Measurements from ENCODE around the gene REEP5. TPM values are rescaled to one million over a fixed set of nuclear protein-coding genes. Genes with fewer than 3 reads are reported as not detected.
A peak's percentile ranks its signal among the peaks of the same experiment; 100 is the strongest.
"Not testable (repeated sequence)": the region's sequence is repeated elsewhere in the genome, so short reads cannot be mapped to it uniquely, and the experiment has no call there.

REEP5 gene
- total RNA-seq, 1 experiment from 2014 or later: 46.2 TPM

DNA sequence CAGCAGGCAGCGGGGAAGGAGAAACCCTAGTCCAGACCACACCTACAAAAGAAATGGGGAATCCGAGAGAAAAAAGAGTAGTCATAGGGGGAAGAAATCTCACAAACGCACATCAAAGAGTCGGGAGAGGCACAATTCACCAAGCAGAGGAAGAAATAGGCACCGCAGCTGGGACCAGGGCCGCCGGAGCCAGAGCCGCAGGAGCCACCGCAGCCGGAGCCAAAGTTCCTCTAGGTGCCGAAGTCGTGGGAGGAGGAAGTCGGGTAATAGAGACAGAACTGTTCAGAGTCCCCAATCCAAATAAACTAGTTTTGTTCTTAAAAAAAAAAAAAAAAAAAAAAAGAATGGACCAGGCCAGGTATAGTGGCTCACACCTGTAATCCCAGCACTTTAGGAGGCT is 29.3 kb downstream of the REEP5 start:
- Histone ChIP-seq H3K79me1 (ENCODE audit: insufficient read depth, low read depth, low read length, poor library complexity, severe bottlenecking) (no peaks in the 10 kb centered on the region), H3K4me2 (ENCODE audit: insufficient read depth, insufficient read length, low read length) (no peak overlapping the region), H3K23me2 (ENCODE audit: insufficient read length, low read depth, low read length, poor library complexity, severe bottlenecking) (no peaks in the 10 kb centered on the region), H2AFZ (ENCODE audit: low read length) (no peak overlapping the region), H3K56ac (ENCODE audit: insufficient read length, low read depth, low read length) (no peak overlapping the region), H3K23ac (ENCODE audit: insufficient read length, low read depth, low read length) (no peak overlapping the region), H4K5ac (ENCODE audit: insufficient read length, low read depth, low read length) (no peak overlapping the region), H3K14ac (ENCODE audit: insufficient read depth, low read length) (no peak overlapping the region), H2BK15ac (ENCODE audit: low read depth, low read length) (no peak overlapping the region), H2BK120ac (ENCODE audit: low read depth, low read length, poor library complexity, severe bottlenecking) (no peak overlapping the region), H3K9ac (ENCODE audit: extremely low read depth, insufficient read length, low read length) (no peak overlapping the region), H3K79me2 (ENCODE audit: insufficient read depth, low read length) (0 out of 2 replicates have a peak, but pooled peaks cover 2% of the 10 kb centered on the region), H2BK12ac (ENCODE audit: insufficient read length, low read depth, low read length) (no peak overlapping the region), H3T11ph (ENCODE audit: low read length) (no peak overlapping the region), H2AK5ac (ENCODE audit: insufficient read length, low read length) (no peak overlapping the region), H2BK20ac (ENCODE audit: low read depth, low read length, poor library complexity, severe bottlenecking) (no peak overlapping the region), H4K8ac (replicated peaks; ENCODE audit: insufficient read length, low read depth, low read length) (no peak overlapping the region), H3K4me1 (ENCODE audit: insufficient read depth, low read length) (no peaks in the 10 kb centered on the region), H3K9me3 (ENCODE audit: control insufficient read depth, low read depth, low read length) (no peaks in the 10 kb centered on the region), H3K27ac (ENCODE audit: insufficient read length, low read depth, low read length) (no peak overlapping the region), H4K20me1 (ENCODE audit: control insufficient read depth, insufficient read depth, insufficient read length) (no peaks in the 10 kb centered on the region), H4K91ac (ENCODE audit: insufficient read length, low read depth, low read length) (no peak overlapping the region), H3K27me3 (ENCODE audit: insufficient read depth, low read length) (no peaks in the 10 kb centered on the region), H2BK5ac (ENCODE audit: insufficient read length, low read length) (no peak overlapping the region), H3K18ac (ENCODE audit: insufficient read length, low read depth, low read length) (no peak overlapping the region), H3K4ac (ENCODE audit: low read depth, low read length) (no peak overlapping the region)
- Mint-ChIP-seq H3K4me1 (0 out of 4 replicates have a peak, but pooled peaks cover 0 to 3% of the 10 kb centered on the region in 2 experiments), H3K36me3 (ENCODE audit: insufficient read depth in 1 of 3, low read depth in 3 of 3) (peaks cover 7 to 28% (median 26%) of the 10 kb centered on the region in 3 experiments; a peak in 6 of 7 replicates), H3K4me3 (no peak overlapping the region), H3K27ac (0 out of 7 replicates have a peak overlapping the region, but pooled peaks of 1 of the 3 experiments have one; percentile 78), H3K27me3 (ENCODE audit: low read depth) (no peaks in the 10 kb centered on the region), H3K9me3 (no peaks in the 10 kb centered on the region)
- no peak for TF ChIP-seq CTCF (conservative IDR thresholded peaks at IDR 0.05)
- no CpG with 5 or more reads among the region's 13 CpGs for WGBS (ENCODE audit: extremely low coverage, insufficient read length, low lambda C conversion rate)
- DNase-seq: no peak

GRCh38 chr5:112892066-112892465 is 30.0 kb downstream of the REEP5 start:
- H3K27ac Mint-ChIP-seq: not testable (repeated sequence)

More at GRCh38 chr5:112892066-112892465, 30.0 kb downstream of the REEP5 start:
- not testable (repeated sequence) for H2AFZ ChIP-seq (ENCODE audit: low read length); H3K4me1 ChIP-seq (ENCODE audit: insufficient read depth, low read length); H3K4ac ChIP-seq (ENCODE audit: low read depth, low read length); H2BK20ac ChIP-seq (ENCODE audit: low read depth, low read length, poor library complexity, severe bottlenecking); H3K4me1 Mint-ChIP-seq; H4K20me1 ChIP-seq (ENCODE audit: control insufficient read depth, insufficient read depth, insufficient read length); H3K18ac ChIP-seq (ENCODE audit: insufficient read length, low read depth, low read length); H3K27ac ChIP-seq (ENCODE audit: insufficient read length, low read depth, low read length); H2BK120ac ChIP-seq (ENCODE audit: low read depth, low read length, poor library complexity, severe bottlenecking); H3K23me2 ChIP-seq (ENCODE audit: insufficient read length, low read depth, low read length, poor library complexity, severe bottlenecking); H2BK15ac ChIP-seq (ENCODE audit: low read depth, low read length); H3K9me3 ChIP-seq (ENCODE audit: control insufficient read depth, low read depth, low read length); H4K5ac ChIP-seq (ENCODE audit: insufficient read length, low read depth, low read length); H4K8ac ChIP-seq (replicated peaks; ENCODE audit: insufficient read length, low read depth, low read length); H3K79me1 ChIP-seq (ENCODE audit: insufficient read depth, low read depth, low read length, poor library complexity, severe bottlenecking); H4K91ac ChIP-seq (ENCODE audit: insufficient read length, low read depth, low read length); H3K27me3 Mint-ChIP-seq (ENCODE audit: low read depth); H2BK5ac ChIP-seq (ENCODE audit: insufficient read length, low read length); DNase-seq; H3K9me3 Mint-ChIP-seq; H3K4me2 ChIP-seq (ENCODE audit: insufficient read depth, insufficient read length, low read length); H3K23ac ChIP-seq (ENCODE audit: insufficient read length, low read depth, low read length); H2BK12ac ChIP-seq (ENCODE audit: insufficient read length, low read depth, low read length); H3K4me3 Mint-ChIP-seq; H3K56ac ChIP-seq (ENCODE audit: insufficient read length, low read depth, low read length); H3K9ac ChIP-seq (ENCODE audit: extremely low read depth, insufficient read length, low read length); H3T11ph ChIP-seq (ENCODE audit: low read length); H3K79me2 ChIP-seq (ENCODE audit: insufficient read depth, low read length); H3K27me3 ChIP-seq (ENCODE audit: insufficient read depth, low read length); H2AK5ac ChIP-seq (ENCODE audit: insufficient read length, low read length); H3K14ac ChIP-seq (ENCODE audit: insufficient read depth, low read length)
- peaks cover 6 to 26% (median 19%) of the 10 kb centered on the region in 3 experiments; a peak in 6 of 7 replicates for H3K36me3 Mint-ChIP-seq (ENCODE audit: insufficient read depth in 1 of 3, low read depth in 3 of 3)
- WGBS (ENCODE audit: extremely low coverage, insufficient read length, low lambda C conversion rate): no CpG with 5 or more reads among the region's 8 CpGs
